Body of pancreas (tissue), 4 donors: ENCODE measurements around the gene NT5C2.

ENCODE experiments used
- CTCF ChIP-seq, 7 experiments: fragments of 450-650 bp in 4 of 7; fragments of 200-600 bp in 3 of 7; sonication (generic) in 3 of 7; IDR thresholded peaks; one replicate each; pipeline ENCODE4 v1.5.1; 2016 to 2019; ENCODE audit warnings: antibody characterized with exemption in 7 of 7
- POLR2A ChIP-seq, 3 donors: fragments of 450-650 bp; IDR thresholded peaks; one replicate each; pipeline ENCODE4 v1.6.1; 2016; ENCODE audit warnings: antibody characterized with exemption in 3 of 3, mild to moderate bottlenecking in 2 of 3

GRCh38 chr10:103078676-103079075 is 114.4 kb downstream of the NT5C2 start:
- TF ChIP-seq CTCF (IDR thresholded peaks at IDR 0.05) (no peak), POLR2A (IDR thresholded peaks at IDR 0.05) (no peak)
